Measurements from ENCODE around the gene IDUA. TPM values are rescaled to one million over a fixed set of nuclear protein-coding genes. Genes with fewer than 3 reads are reported as not detected.
"Not testable (repeated sequence)": the region's sequence is repeated elsewhere in the genome, so short reads cannot be mapped to it uniquely, and the experiment has no call there.

Gene IDUA
- total RNA-seq, 1 donor from 2014 or later = 10.2 TPM

DNA sequence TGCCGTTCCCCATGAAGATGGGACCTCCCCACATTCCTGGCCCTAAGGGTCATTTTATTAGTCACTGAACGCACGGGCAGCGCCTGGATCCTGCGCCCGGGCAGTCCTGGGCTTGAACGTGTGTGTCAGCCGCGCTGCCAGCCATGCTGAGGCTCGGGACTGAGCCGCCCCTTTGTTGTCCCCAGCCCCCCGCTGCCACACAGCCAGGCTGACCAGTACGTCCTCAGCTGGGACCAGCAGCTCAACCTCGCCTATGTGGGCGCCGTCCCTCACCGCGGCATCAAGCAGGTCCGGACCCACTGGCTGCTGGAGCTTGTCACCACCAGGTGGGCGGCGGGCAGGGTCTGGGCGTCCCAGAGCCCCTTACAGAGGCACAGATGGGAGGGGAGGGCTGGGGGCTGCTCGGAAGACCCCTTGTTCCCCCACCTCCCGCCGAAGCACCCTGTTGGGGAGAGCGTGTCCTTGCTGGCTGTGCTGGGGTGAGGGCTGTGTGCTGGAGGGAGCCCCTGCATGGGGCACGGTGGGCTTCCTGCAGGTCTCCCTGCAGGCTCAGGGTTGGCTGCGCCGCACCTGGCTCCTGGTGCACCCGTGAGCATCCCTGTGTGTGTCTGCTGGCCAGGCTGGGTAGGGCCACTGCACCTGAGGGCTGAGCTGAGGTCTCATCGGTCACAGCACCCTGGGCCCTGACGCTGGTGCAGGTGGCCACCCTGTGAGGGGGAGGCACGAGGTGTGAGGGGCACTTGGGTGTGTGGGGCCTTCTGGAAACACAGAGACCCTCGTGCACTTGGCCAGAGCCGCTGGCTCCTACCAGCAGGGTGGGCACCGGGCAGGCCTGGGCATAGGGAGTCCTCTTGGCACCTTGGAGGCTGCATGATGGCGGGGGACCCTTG, 1.0 kb downstream of the IDUA start:
- DNase-seq = no peak

DNA sequence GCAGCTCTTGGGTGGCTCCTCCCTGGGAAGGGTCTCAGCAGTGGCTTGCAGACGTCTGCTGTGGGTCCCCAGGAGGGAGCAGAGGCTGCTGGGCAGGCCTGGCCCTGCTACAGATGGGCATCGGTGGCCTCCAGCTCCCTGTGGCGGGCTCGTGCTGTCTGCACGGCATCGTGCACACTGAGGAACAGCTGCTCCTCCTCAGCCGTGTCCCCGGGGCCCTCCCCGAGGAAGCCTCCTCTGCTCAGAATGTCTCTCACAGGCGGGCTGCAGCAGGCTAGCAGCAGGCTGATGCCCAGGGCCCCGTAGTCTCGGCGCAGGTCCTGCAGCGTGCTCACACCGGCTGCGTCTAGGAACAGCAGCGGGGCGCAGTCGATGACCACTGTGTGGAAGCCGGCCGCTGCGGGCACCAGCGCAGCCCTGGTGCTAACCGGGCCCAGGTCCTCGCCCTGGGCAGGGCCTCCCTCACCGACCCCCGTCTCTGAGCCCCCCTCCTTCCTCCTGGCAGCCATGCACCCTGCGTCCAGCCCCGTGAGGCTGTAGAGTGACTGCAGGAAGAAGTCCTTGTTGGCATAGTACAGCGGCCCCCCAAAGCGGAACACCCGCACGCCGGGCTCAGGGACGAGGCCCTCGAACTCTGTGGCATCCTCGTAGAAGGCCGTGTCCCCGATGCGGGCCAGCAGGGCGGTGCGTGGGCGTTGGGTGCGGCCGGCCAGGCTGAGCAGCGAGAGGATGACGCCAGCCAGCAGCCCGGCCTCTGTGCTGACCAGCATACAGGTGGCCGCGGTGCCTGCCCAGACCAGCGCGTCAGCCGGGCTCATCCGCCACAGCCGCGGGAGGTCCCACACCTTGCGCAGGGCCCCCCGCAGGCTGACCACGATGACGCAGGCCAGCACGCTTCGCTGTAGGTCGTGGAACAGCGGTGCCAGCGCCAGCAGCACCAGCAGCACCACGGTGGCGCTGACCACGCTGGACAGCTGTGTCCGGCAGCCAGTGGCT, 2.2 kb downstream of the IDUA start:
- no peak for DNase-seq

DNA sequence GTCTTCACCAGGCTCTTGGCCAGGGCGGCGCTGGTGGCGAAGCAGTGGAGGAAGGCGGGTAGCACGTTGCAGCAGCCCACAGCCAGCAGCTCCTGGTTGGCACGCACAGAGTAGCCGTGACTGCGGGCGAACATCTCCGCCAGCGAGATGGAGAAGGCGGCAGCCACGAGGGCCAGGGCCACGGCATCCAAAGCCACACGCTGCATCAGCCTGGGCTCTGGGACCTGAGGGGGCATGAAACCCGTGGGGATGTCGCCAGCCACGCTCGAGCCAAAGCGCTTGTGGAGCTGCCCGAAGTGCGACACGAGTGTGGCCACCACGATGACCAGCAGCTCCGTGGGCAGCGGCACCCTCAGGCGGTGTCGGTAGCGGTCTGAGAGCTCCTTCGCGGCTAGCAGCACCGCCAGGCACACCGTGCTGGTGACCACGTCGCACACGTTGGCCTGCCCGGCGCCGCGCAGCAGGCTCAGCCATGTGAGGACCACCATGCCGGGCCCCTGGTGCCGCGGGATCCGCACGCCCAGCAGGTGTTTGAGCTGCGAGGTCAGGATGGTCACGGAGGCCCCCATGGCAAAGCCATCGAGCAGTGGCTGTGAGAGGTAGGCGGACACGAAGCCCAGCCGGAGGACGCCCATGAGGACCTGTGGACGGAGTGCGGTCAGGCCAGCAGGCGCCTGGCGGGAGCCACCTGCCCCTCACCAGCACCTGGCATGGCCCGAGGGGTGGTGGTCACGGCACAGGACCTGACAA, 3.1 kb downstream of the IDUA start:
- no peak for DNase-seq

DNA sequence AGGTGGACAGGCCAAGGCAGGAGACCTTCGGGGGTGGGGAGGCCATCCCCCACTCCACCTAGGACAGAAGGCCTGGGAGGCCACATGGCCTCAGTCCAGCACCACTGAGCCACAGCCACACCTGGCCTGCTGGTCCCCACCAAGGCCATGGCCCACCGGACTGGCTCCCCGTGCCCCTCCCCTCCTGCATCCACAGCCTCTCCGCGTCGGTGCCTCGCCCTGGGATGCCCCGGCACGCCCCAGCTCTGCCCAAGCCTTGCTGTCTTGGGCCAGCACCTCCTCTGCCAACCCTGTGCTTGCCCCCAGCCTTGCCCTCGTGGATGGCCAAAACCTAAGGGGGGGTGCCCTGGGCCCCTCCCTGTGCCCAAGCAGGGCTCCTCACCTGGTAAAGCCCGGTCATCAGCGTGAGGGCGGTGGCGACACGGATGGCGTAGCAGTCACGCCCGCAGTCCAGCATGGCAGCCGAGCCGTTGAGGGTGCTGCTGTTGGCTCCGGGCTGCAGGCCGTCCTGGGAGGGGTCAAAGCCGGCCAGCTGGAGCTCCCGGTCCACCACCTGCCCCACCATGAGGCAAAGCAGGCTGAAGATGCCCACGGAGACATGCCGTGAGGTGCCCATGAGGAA, 4.0 kb downstream of the IDUA start:
- no peak for DNase-seq

DNA sequence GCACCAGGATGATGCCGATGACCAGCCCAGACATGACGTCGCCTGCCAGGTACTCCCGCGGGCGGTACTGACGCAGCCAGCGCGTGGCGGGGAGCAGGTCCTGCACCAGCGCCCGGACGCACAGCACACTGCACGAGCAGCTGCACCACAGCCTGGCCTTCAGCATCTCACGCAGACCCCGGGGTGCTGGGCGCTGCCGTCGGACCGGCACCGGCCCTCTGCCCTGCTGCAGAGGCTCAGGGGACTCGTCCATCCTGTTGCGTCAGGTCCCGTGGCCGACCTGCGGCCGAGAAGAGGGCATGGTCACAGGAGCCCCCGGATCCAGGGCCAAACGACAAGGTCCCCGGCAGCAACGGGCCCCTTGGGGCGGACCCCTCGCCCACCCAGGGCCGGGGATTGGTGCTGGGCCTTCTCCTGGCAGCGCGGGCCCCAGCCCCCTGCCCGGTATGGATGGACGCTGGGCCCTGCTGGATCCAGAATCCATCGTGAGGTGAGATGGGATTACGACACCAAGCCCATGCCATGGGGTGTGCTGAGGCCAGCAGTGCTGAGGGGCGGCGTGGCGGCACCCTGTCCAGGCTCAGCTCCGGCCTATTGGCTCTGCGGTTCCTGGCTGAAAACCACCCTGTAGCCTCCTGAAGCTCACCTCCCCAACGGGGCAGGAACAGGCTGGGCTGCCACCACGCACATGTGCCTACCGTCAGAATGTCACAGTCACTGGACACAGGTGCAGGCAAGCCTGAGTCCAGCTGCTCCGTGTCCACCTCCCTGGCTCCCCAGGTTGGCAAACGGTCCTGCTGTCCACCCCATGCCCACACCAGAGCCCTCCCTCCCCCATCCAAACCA, 4.8 kb downstream of the IDUA start:
- DNase-seq = no peak

DNA sequence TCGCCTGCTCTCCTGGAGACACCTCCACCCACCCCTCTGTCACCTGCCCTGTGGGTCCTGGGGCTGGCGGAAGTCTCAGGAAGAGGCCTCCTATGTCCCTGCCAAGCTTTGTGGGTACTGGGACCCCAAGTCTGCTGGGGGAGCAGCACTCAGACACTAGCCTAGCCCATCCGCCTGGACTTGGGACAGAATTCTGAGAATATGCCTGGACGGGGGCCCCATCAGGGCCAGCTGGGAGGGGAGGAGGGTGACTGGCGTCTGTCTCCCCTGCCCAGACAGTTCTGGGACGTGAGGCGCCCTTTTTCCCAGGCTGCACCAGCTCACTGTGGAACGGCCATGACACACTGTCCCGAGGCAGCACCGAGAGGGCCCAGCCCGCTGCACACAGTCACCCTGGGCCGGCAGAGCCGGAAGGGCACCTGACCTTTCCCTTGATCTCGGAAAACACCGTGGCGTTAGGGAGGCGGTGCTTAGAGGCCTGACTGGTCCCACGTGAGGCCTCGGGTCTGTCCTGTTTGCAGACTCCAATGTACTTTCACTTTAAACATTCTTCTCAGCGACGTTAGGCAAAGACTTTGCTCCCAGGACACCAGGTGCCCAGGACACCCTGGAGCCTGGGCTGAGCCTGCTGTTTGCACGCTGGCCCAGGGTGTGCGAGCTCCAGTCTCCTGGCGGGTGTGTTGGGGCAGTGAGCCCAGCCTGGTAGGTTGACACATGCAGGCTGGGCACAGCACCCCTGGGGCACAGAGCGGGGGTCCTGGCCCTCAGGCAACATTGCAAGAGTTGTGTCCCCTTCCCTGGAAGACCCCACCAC, 5.7 kb downstream of the IDUA start:
- DNase-seq = no peak

DNA sequence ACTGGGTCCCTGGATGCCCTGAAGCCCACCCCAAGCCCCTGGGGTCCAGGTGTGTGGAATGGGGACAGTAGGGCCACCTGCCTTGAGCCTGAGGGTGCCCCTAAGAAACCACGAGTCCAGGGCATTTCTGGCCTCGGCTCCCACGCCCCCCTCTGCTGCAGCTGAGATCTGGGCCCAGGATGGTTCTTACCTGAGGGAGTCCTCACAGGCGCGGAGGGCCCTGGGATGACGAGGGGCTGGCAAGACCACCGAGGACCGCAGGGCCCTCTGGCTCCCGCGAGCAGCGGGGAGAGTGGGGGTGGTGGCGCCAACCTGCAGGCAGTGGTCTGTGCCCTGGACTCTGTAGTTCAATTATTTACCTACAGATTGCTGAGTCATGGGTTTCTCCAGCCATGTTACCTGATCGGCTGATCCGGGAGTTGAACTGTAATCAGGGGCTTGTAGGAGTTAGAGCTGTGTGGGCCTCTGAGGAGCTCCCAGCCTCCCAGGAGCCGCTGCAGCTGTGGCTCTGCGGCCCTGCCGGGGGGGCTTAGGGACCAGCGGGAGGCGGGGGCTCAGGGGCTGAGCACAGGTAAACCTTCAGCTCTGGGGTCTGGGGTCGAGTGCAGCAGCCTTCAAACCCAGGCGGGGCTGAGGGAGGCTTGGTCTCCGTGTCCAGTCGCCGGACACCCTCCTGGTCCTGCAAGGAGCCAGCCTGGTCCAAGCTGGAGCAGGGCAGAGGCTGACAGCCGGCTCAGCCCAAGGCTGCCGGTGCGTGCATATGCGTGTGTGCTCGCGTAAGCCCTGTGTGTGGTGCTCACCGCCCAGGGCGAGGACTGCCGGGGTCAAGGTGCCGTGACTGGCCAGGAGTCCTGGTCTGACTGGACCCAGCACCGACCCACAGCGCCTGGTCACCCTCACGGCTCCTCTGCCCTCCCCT, 6.5 kb downstream of the IDUA start, which contains the start of gene SLC26A1:
TSS of gene SLC26A1 (minus strand) at position 294 of the 919 bp plus-strand sequence. CDS start 1,701 bp downstream, outside the sequence.
- no peak for DNase-seq

DNA sequence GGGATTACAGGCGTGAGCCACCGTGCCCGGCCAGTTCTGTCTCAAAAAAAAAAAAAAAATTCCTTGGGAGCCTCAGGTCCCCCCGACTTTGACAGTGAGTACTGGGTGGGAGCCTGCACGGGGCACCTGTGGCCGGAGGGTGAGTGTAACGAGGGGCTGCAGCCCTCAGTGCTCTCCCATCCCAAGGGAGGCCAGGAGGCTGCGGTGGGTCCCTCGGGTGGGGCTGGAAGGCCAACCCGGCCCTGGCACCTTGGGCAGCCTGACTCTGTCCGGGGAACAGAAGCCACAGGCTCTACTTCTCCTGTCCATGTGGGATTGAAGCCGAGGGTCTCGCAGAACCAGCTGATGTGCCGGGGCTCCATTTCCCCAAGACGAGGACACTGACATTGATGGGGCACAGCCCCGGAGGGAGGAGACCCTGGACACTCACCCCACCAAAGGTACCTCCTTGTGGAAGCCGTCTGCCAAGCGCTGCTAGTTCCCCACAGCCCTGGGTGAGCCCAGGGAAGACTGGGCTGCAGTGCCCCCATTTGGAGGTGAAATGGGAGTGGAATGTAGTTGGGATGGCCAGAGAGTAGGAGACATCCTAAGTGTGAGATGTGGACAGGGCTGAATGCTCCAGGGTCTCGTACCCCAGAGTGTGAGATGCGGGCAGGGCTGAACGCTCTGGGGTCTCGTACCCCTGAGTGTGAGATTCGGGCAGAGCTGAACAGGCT, 8.6 kb downstream of the IDUA start:
- no peak for DNase-seq

DNA sequence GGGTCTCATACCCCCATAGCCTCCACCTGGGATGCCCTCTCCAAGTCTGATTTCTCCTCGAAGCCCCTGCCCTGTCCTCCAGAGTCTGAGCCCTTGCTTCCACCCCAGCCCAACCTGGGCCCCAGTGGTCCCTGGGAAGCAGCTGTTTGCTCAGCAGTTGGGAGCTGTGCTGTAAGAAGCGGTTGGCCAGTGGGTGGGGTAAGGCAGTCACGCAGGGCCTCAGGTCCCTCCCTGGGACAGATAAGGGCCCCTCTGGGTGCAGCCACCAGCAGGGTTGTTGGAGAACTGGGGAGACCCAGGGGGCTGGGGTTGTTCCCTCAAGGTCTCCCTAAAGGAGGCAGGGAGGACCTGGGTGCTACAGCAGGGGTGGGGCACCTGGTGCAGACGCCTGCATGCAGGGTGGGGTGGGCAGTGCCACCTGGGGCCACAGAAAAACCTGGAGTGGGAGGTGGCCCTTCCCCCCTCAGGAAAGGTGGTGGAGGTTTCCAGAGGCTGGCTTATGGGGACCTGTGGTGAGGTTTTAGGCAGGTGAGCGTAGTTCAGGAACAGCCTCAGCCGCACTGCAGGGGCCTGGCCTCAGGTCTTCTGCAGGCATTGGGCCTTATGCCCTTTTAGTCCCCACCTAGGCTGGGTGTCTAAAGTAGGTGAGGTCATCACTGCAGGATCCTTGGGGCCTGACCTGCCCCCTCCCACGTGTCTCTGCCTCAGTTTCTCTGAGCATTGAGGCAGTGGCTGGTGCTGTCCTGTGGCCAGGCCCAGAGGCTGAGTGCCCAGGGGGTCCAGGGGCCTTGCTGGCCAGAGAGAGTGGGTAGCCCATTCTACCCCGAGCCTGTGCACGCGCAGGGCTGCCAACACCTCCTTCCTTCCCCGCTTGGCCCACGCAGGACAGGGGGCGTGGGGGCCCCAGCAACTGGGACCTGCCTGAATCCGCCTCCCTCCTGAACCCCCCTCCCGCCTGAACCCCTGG, 9.5 kb downstream of the IDUA start:
- no peak for DNase-seq

DNA sequence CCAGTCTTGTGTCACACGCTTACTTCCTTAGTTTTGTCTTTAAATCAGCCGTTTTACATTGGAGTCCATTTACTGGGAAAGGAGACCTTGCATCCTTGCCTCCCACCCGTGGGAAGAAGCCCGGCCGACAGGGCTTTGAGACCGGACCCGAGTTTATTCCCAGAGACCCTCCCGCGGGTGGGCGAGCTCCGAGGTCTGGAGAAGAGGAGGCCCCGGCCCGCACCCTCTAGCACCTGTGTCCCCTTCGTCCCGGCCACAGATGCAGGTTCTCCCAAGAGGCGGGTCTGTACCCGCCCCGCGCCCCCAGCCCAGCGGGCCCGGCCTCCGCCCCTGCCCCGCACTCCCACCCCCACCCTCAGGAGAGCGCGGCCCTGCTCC, 10.1 kb downstream of the IDUA start:
- no peak for DNase-seq

DNA sequence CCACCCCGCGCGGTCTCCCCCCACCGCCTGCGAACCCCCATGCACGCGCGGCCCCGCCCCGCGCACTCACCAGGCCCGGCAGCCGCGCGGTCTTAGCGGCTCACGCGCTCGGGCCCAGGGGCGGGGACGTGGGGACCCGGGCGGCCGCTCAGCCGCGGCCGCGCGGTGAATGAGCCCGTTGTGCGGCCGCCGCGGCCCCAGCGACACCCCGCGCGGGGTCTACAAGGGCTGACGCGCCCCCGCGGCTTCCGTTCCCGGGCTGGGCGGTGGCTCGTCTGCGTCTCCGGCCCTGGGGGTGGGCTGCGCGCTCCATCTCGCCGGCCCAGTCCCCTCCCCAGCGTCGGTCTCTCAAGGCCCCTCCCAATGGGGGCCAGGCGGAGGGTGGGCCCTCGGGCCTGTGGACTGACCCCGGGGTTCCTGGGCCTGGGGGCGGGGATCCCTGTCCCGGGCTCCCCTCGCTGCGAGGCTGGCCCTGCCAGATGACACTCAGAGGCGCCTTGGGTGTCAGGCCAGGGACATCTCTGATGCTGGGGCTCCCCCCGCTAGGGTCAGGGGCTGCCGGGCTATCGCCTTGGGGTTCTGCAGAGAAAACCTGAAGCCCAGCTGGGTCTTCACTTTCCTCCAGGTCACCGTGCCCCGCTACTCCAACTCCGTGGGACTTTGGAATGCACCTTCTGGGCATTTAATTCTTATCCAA, 10.7 kb downstream of the IDUA start:
- DNase-seq = no peak

DNA sequence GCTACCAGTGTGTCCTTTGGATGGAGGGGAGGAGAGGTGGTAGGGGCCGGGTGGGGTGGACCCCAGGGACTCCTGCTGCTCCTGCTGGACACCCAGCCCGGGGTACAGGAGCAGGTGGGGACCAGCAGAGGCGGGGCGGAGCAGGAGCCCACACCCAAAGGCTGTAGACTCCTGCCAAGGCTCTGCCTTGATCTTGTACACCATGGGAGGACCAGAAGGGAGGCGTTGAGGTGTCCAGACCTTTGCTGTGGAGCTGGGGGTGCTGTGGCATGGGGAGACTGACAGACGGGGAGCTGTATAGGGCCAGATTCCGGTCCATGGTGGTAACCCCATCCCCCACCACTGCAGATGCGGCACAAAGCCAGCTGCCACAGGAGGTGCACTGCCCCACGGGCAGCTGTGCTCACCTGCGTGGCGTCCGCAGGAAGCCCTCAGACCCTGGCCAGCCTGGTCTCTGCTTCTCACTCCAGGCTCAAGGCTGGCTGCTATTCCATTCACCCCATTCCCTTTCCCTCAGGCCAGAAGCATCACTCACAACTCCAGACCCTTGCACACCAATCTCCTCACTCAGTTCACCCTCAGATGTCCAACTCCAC, 11.3 kb downstream of the IDUA start:
- no peak for DNase-seq

DNA sequence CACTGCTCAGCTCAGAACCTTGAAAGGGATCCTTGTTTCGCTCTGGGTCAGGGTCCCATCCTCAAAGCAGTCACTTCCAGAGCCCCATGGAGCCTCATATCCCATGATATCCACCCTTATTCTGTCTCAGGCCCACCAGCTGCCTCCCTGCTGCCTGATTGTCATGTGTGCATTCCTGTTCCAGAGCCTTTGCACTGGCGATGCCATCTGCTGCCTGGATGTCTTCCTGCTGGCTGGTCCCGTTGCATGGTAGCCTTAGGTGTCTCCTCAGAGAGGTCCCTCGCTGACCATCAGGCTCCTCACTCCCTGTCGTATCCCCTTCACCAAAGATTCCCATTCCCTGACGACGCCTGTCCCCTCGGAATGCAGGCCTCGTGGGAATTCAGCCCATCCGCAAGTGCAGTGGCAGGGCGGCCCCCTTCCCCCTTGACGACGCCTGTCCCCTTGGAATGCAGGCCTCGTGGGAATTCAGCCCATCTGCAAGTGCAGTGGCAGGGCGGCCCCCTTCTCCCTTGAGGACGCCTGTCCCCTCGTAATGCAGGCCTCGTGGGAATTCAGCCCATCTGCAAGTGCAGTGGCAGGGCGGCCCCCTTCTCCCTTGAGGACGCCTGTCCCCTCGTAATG, 12.5 kb downstream of the IDUA start:
- DNase-seq = not testable (repeated sequence)

DNA sequence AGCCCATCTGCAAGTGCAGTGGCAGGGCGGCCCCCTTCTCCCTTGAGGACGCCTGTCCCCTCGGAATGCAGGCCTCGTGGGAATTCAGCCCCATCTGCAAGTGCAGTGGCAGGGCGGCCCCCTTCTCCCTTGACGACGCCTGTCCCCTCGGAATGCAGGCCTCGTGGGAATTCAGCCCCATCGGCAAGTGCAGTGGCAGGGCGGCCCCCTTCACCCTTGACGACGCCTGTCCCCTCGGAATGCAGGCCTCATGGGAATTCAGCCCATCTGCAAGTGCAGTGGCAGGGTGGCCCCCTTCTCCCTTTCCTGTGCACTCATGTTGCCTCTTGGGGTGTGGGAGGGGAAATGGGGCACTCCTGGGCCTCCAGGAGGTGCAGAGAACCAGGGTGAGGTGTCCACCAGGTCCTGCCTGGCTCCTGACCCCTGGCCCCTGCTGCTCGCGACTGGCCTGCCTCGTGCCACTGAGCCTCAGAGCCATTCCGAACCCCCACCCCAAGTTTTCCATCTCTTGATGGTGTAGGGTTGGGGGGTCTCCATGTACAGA, 13.1 kb downstream of the IDUA start:
- DNase-seq = no peak

DNA sequence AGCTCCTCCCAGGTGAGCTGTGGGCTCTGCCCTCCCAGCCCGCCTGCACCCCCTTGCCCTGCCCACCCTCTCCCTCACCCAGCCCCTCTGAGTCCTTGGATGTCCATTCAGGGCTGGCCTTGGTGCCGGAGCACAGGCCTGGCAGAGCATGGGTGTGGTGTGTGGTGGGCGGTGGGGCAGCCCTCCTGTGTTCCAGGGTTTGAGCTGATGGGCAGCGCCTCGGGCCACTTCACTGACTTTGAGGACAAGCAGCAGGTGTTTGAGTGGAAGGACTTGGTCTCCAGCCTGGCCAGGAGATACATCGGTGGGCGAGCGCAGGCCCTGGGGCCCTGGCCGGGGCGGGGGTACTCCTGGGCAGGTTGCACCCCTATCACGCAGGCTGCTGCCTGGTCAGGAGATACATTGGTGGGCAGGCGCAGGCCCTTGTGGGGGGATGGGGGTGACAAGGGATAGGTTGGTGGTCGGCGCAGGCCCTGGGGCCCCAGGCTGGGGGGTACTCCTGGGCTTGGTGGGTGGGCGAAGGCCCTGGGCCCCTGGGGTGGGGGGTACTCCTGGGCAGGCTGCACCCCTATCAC, 13.9 kb downstream of the IDUA start:
- no peak for DNase-seq

Data from tongue (tissue), 2 donors.